Endodermal cell (in vitro differentiated cells): ENCODE measurements around the gene NDUFAF2. TPM values are rescaled to one million over a fixed set of nuclear protein-coding genes. Genes with fewer than 3 reads are reported as not detected.

Experiments
- DNase-seq: peaks from one replicate; pipeline ENCODE4 v3.0.0-alpha.2; 2017
- H3K27ac ChIP-seq: 2 replicates; pipeline ENCODE4 v1.5.1; 2013; ENCODE audit warnings: mild to moderate bottlenecking, low read depth, low read length, moderate library complexity
- H3K27me3 ChIP-seq: 2 replicates; pipeline ENCODE4 v1.6.1; 2013; ENCODE audit warnings: mild to moderate bottlenecking, low read length, moderate library complexity; ENCODE audit not compliant: insufficient read depth, control insufficient read depth, poor library complexity, severe bottlenecking
- H3K36me3 ChIP-seq: 2 replicates; pipeline ENCODE4 v1.7.0; 2013; ENCODE audit warnings: mild to moderate bottlenecking, low read length, moderate library complexity; ENCODE audit not compliant: control insufficient read depth, insufficient read depth
- H3K4me1 ChIP-seq: one replicate; pipeline ENCODE4 v1.7.0; 2013; ENCODE audit warnings: low read length; ENCODE audit not compliant: control insufficient read depth, insufficient read depth
- H3K4me3 ChIP-seq: 2 replicates; pipeline ENCODE4 v1.5.1; 2013; ENCODE audit warnings: mild to moderate bottlenecking, low read length, moderate library complexity
- H3K9ac ChIP-seq: 2 replicates; pipeline ENCODE4 v1.6.1; 2013; ENCODE audit warnings: mild to moderate bottlenecking, low read length, moderate library complexity; ENCODE audit not compliant: poor library complexity, severe bottlenecking; ENCODE audit errors: extremely low read depth
- H3K9me3 ChIP-seq: 2 replicates; pipeline ENCODE4 v1.6.1; 2013; ENCODE audit warnings: mild to moderate bottlenecking, low read length, moderate library complexity; ENCODE audit not compliant: control insufficient read depth
- H3K27ac Mint-ChIP-seq: 2 replicates; pipeline ENCODE4 v1.8.0; 2020; ENCODE audit warnings: mixed read lengths
- H3K27me3 Mint-ChIP-seq: 2 replicates; pipeline ENCODE4 v1.8.0; 2021; ENCODE audit warnings: mild to moderate bottlenecking, mixed read lengths; ENCODE audit not compliant: insufficient read depth
- H3K36me3 Mint-ChIP-seq: 2 replicates; pipeline ENCODE4 v1.8.0; 2020; ENCODE audit warnings: low read depth, mixed read lengths
- H3K4me1 Mint-ChIP-seq: 2 replicates; pipeline ENCODE4 v1.8.0; 2020; ENCODE audit warnings: mixed read lengths
- H3K4me3 Mint-ChIP-seq: 2 replicates; pipeline ENCODE4 v1.8.0; 2020; ENCODE audit warnings: mild to moderate bottlenecking, moderate library complexity, mixed read lengths
- H3K9me3 Mint-ChIP-seq: 2 replicates; pipeline ENCODE4 v1.8.0; 2020; ENCODE audit warnings: mild to moderate bottlenecking, mixed read lengths
- CTCF ChIP-seq: fragments of 200-600 bp; sonication (generic); conservative IDR thresholded peaks from 2 replicates; pipeline ENCODE4 v1.5.0; 2021; ENCODE audit warnings: antibody characterized with exemption, mild to moderate bottlenecking
- WGBS, 2 experiments: methylation state at CpG; one replicate each; pipeline versions ENCODE4 v1.1.5 to v1.1.7; 2013; ENCODE audit warnings: missing lambda C conversion rate in 2 of 2, mixed read lengths in 1 of 2; ENCODE audit not compliant: insufficient coverage in 1 of 2, insufficient read length in 1 of 2; 5-methylcytosine and 5-hydroxymethylcytosine counted together
- total RNA-seq, 2 donors: library from RNA; stranded (reverse); fragmentation: NEBNext Ultra II Directional in 1 of 2; extraction: Animal tissue kit (Norgen Biotek cat#: 25700) in 1 of 2; gene quantifications; 2 replicates in 1 of 2; 3 replicates in 1 of 2; pipeline ENCODE4 v1.2.1, GENCODE V29; 2021

Gene NDUFAF2
- total RNA-seq, 2 donors from 2014 or later, result 20.5 to 23.0 TPM

GRCh38 chr5:61098251-61098995 is 153.4 kb downstream of the NDUFAF2 start:
- H3K9me3 Mint-ChIP-seq, result peaks cover 5% of the 10 kb centered on the region
- Histone ChIP-seq H3K36me3 (no peaks in the 10 kb centered on the region), H3K27me3 (no peaks in the 10 kb centered on the region), H3K9me3 (peaks cover 15% of the 10 kb centered on the region), H3K27ac (no peak overlapping the region), H3K4me1 (no peaks in the 10 kb centered on the region), H3K4me3 (no peak overlapping the region), H3K9ac (no peak overlapping the region)
- H3K27ac Mint-ChIP-seq, result no peak overlapping the region
- 60% methylated on average over 1 of the region's 1 CpG; no CpG with 5 or more reads in 1 of the 2 experiments for WGBS, 2 experiments
- no peak for TF ChIP-seq CTCF
- DNase-seq, result no peak
- no peak overlapping the region for H3K4me3 Mint-ChIP-seq
- no peaks in the 10 kb centered on the region for H3K4me1 Mint-ChIP-seq
- H3K36me3 Mint-ChIP-seq, result peaks cover 2% of the 10 kb centered on the region
- no peaks in the 10 kb centered on the region for H3K27me3 Mint-ChIP-seq

- Histone ChIP-seq H3K4me3 (no peak overlapping the region), H3K27me3 (no peaks in the 10 kb centered on the region), H3K9me3 (peaks cover 15% of the 10 kb centered on the region), H3K9ac (no peak overlapping the region), H3K27ac (no peak overlapping the region), H3K4me1 (no peaks in the 10 kb centered on the region), H3K36me3 (no peaks in the 10 kb centered on the region)
- Mint-ChIP-seq H3K36me3 (peaks cover 2% of the 10 kb centered on the region), H3K27me3 (no peaks in the 10 kb centered on the region), H3K27ac (no peak overlapping the region), H3K4me1 (no peaks in the 10 kb centered on the region), H3K4me3 (no peak overlapping the region), H3K9me3 (peaks cover 5% of the 10 kb centered on the region)
- WGBS, 2 experiments, result 88 to 94% methylated on average over 4 of the region's 4 CpGs
- TF ChIP-seq CTCF, result no peak
- DNase-seq, result no peak
Measured at GRCh38 chr5:61100437-61100836, 155.4 kb downstream of the NDUFAF2 start.

- Mint-ChIP-seq H3K4me1 (peaks cover 4% of the 10 kb centered on the region), H3K27ac (no peak overlapping the region), H3K9me3 (peaks cover 7% of the 10 kb centered on the region), H3K4me3 (no peak overlapping the region), H3K36me3 (no peaks in the 10 kb centered on the region), H3K27me3 (peaks cover 3% of the 10 kb centered on the region)
- TF ChIP-seq CTCF, result no peak
- no peak overlapping the region for H3K27ac ChIP-seq
- no peak overlapping the region for H3K4me3 ChIP-seq
- WGBS, 2 experiments, result 88% methylated on average over 1 of the region's 1 CpG; no CpG with 5 or more reads in 1 of the 2 experiments
- peaks cover 11% of the 10 kb centered on the region for H3K27me3 ChIP-seq
- DNase-seq, result no peak
- no peaks in the 10 kb centered on the region for H3K4me1 ChIP-seq
- no peak overlapping the region for H3K9ac ChIP-seq
- peaks cover 6% of the 10 kb centered on the region for H3K9me3 ChIP-seq
- no peaks in the 10 kb centered on the region for H3K36me3 ChIP-seq
Measured at GRCh38 chr5:61114441-61114840, 169.4 kb downstream of the NDUFAF2 start.
